ENCODE results near the gene AATK. TPM values are rescaled to one million over a fixed set of nuclear protein-coding genes. Genes with fewer than 3 reads are reported as not detected.

AATK gene
- total RNA-seq, 1 donor from 2014 or later: 0.67 TPM

DNA sequence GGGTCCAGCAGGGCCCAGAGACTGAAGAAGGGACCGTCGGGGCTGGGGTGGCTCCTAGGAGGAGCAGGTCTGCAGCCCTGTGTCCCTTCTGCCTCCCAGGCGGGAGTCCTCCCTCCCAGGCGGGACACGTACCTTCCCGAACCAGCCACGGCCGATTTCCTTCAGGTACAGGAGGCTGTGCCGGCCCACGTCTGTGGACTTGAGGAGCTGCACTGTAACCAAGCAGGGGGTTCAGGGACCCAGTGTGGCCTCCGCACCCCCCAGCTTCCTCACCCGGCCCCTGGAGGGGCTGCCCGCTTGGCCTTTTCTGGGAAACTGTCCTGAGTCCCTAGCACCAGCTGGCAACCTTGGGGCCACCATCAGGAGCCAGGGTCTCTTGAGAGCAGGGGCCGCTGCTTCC is 37.7 kb downstream of the AATK start:
- H3K9me3 Mint-ChIP-seq (ENCODE audit: low read depth): no peaks in the 10 kb centered on the region
- TF ChIP-seq, protein P1, sequence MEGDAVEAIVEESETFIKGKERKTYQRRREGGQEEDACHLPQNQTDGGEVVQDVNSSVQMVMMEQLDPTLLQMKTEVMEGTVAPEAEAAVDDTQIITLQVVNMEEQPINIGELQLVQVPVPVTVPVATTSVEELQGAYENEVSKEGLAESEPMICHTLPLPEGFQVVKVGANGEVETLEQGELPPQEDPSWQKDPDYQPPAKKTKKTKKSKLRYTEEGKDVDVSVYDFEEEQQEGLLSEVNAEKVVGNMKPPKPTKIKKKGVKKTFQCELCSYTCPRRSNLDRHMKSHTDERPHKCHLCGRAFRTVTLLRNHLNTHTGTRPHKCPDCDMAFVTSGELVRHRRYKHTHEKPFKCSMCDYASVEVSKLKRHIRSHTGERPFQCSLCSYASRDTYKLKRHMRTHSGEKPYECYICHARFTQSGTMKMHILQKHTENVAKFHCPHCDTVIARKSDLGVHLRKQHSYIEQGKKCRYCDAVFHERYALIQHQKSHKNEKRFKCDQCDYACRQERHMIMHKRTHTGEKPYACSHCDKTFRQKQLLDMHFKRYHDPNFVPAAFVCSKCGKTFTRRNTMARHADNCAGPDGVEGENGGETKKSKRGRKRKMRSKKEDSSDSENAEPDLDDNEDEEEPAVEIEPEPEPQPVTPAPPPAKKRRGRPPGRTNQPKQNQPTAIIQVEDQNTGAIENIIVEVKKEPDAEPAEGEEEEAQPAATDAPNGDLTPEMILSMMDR (IDR thresholded peaks at IDR 0.05): no peak
- DNase-seq (ENCODE audit: low spot score): no peak
- no peaks in the 10 kb centered on the region for H3K4me1 Mint-ChIP-seq (ENCODE audit: low read depth)
- H3K27ac Mint-ChIP-seq (ENCODE audit: unreplicated experiment): no peak overlapping the region
- H3K36me3 Mint-ChIP-seq (ENCODE audit: low read depth): no peaks in the 10 kb centered on the region
- H3K27me3 Mint-ChIP-seq (ENCODE audit: low read depth): no peaks in the 10 kb centered on the region
- H3K4me3 Mint-ChIP-seq (ENCODE audit: unreplicated experiment): no peak overlapping the region

DNA sequence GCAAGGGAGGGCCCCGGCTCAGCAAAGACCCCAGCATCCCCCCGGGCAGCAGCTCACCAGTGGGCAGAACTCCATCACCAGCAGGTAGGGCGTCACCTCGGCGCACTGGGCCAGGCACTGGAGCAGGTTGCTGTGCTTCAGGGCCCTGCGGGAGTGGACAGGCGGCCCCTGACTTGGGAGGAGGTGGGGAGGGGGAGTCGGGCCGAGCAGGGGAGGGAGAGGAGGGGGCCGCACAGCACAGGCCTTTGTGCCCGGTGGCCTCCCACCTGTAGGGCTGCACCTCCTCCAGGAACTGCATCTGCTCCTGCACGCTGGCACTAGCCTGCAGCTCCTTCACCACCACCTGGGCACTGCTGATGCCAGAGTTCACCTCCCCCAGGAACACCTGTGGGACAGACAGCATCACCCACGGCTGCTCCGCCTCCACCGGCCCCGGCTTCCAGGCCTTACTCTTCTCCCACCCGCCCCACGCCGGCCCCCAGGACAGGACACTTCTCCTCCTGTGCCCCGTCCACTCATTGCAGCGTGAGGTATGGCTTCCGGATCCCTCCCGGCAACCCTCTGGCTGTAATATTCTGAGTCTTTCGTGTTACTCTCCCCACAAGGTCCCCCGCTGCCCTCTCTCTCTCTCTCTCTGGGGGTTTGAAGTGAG is 38.4 kb downstream of the AATK start:
- H3K27me3 Mint-ChIP-seq (ENCODE audit: low read depth): no peaks in the 10 kb centered on the region
- no peaks in the 10 kb centered on the region for H3K36me3 Mint-ChIP-seq (ENCODE audit: low read depth)
- H3K4me3 Mint-ChIP-seq (ENCODE audit: unreplicated experiment): no peak overlapping the region
- H3K27ac Mint-ChIP-seq (ENCODE audit: unreplicated experiment): no peak overlapping the region
- TF ChIP-seq, protein P1 (IDR thresholded peaks at IDR 0.05): no peak
- no peaks in the 10 kb centered on the region for H3K9me3 Mint-ChIP-seq (ENCODE audit: low read depth)
- no peak for DNase-seq (ENCODE audit: low spot score)
- H3K4me1 Mint-ChIP-seq (ENCODE audit: low read depth): no peaks in the 10 kb centered on the region

DNA sequence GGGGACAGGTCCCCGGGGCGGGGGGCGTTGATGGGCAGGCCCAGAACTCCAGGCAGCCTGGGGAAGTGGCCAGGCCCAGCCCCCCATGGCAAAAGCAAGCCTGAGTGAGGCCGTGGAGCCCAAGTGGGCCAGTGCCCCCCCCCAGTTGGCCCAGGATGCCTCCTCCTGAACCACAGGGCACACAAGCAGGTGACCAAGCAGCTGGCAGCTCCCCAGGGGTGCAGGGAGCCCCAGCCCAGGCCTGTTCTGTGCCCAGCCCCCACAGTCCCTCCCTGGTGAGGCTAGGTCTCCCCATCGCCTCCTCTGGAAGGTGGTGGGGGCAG is 38.9 kb downstream of the AATK start:
- Mint-ChIP-seq H3K36me3 (ENCODE audit: low read depth) (no peaks in the 10 kb centered on the region), H3K9me3 (ENCODE audit: low read depth) (no peaks in the 10 kb centered on the region), H3K27me3 (ENCODE audit: low read depth) (no peaks in the 10 kb centered on the region), H3K4me3 (ENCODE audit: unreplicated experiment) (no peak overlapping the region), H3K27ac (ENCODE audit: unreplicated experiment) (no peak overlapping the region), H3K4me1 (ENCODE audit: low read depth) (no peaks in the 10 kb centered on the region)
- TF ChIP-seq, protein P1 (IDR thresholded peaks at IDR 0.05): no peak
- DNase-seq (ENCODE audit: low spot score): no peak

DNA sequence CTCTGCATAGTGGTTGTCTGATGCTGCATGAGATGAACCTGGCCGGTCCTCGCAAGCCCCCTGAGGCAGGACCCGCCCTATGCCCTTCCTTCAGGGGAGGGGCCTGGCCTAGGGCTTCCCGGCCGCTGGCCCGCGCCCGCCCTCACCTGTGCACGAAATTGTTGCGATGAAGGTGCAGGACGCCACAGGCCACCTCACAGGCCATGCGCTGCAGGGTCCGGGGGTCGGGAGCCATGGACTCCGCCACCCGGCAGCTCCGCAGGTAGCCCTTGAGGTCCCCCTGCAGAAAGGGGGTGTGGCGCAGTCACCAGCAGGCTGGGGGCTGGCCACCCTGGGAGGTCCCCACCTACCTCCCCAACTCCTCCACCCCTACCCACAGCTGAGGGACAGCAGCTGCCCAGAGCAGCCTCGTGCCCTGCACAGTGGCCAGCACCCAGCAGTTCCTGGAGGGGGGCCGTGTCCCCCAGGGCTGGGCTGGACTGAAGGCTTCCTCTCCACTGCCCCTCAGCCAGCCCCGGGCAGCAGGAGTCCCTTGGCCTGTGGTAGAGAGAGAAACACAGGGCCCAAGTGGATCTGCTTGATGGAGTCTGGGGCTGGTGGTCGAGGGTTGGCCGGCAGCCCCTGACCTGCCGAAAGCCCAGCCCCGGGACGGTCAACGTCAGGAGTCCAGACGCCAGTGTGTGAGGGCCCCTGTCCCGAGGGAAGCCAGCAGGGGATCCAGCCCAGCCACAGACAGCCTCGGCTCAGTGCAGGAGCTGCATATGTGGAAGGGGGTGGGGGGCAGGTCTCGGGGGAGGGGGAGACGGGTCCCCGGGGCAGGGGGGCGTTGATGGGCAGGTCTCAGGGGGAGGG is 39.5 kb downstream of the AATK start:
- Mint-ChIP-seq H3K9me3 (ENCODE audit: low read depth) (no peaks in the 10 kb centered on the region), H3K27ac (ENCODE audit: unreplicated experiment) (no peak overlapping the region), H3K36me3 (ENCODE audit: low read depth) (no peaks in the 10 kb centered on the region)

DNA sequence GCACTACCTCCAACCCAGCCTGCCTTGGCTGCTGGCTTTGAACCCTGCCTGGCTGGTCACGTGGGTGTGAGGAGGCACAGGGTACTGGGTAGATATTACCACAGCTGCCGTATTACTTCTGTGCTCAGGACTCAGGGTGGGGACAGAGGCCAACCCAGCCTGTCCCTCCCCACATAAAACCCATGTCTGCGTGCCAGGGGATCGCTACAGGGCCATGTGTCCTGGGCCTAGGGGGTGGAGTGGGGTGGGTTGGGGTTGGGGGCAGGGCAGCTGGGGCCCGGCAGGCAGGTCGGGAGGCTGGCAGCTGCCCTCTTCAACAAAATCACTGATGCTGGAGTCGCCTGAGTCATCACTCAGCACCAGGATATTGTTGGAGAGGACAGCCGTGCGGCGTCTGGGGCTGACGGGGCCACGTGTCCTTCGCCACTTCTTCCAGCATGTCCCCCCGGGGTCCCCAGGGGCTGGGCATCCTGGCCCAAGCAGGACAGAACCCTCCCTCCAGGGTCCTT is 40.4 kb downstream of the AATK start:
- H3K27me3 Mint-ChIP-seq (ENCODE audit: low read depth): no peaks in the 10 kb centered on the region
- H3K4me1 Mint-ChIP-seq (ENCODE audit: low read depth): no peaks in the 10 kb centered on the region
- no peaks in the 10 kb centered on the region for H3K36me3 Mint-ChIP-seq (ENCODE audit: low read depth)
- H3K27ac Mint-ChIP-seq (ENCODE audit: unreplicated experiment): no peak overlapping the region
- H3K9me3 Mint-ChIP-seq (ENCODE audit: low read depth): no peaks in the 10 kb centered on the region
- no peak overlapping the region for H3K4me3 Mint-ChIP-seq (ENCODE audit: unreplicated experiment)
- TF ChIP-seq, protein P1 (IDR thresholded peaks at IDR 0.05): no peak
- no peak for DNase-seq (ENCODE audit: low spot score)

More for the DNA sequence above, 39.5 kb downstream of the AATK start:
- Mint-ChIP-seq H3K27me3 (ENCODE audit: low read depth) (no peaks in the 10 kb centered on the region), H3K4me3 (ENCODE audit: unreplicated experiment) (no peak overlapping the region), H3K4me1 (ENCODE audit: low read depth) (no peaks in the 10 kb centered on the region)
- DNase-seq (ENCODE audit: low spot score): no peak
- TF ChIP-seq, protein P1 (IDR thresholded peaks at IDR 0.05): no peak
